SIG-M5 treated with dmso at 0.1 percent for 504 hours (cell line): ENCODE results near the gene MRE11.
"Not testable (repeated sequence)": the region's sequence is repeated elsewhere in the genome, so short reads cannot be mapped to it uniquely, and the experiment has no call there.

Source experiments
- DNase-seq: peaks from one replicate; lab custom pipeline; 2025; ENCODE audit not compliant: unreplicated experiment; lab: John Stamatoyannopoulos, UW

Gene MRE11

GRCh38 chr11:94507485-94507884 lies 13.8 kb upstream of the MRE11 start:
- DNase-seq: peak; percentile 63

GRCh38 chr11:94506513-94506912 lies 12.9 kb upstream of the MRE11 start:
- DNase-seq: not testable (repeated sequence)

- peak; percentile 54 for DNase-seq
These were observed 11.1 kb upstream of the MRE11 start for GRCh38 chr11:94504689-94505293.

GRCh38 chr11:94501522-94501921 lies 7.9 kb upstream of the MRE11 start:
- DNase-seq: no peak

GRCh38 chr11:94500181-94500580 lies 6.5 kb upstream of the MRE11 start:
- DNase-seq: no peak

GRCh38 chr11:94494126-94494680 lies 559 bp upstream of the MRE11 start:
- DNase-seq: peak; percentile 34

GRCh38 chr11:94486068-94486467 lies 7.6 kb downstream of the MRE11 start:
- no peak for DNase-seq

- DNase-seq: no peak
These were observed 12.3 kb downstream of the MRE11 start for GRCh38 chr11:94481342-94481741.

- DNase-seq: no peak
These were observed 16.0 kb downstream of the MRE11 start for GRCh38 chr11:94477624-94478023.

- DNase-seq: peak; percentile 92
These were observed 20.5 kb downstream of the MRE11 start for GRCh38 chr11:94472916-94473799.

- DNase-seq: no peak
These were observed 24.2 kb downstream of the MRE11 start for GRCh38 chr11:94469416-94469815.

GRCh38 chr11:94459576-94459975 lies 34.1 kb downstream of the MRE11 start:
- no peak for DNase-seq

- no peak for DNase-seq
These were observed 36.3 kb downstream of the MRE11 start for GRCh38 chr11:94457118-94458029.

- no peak for DNase-seq
These were observed 37.8 kb downstream of the MRE11 start for GRCh38 chr11:94455861-94456260.

- DNase-seq: no peak
These were observed 39.3 kb downstream of the MRE11 start for GRCh38 chr11:94454301-94454700.

GRCh38 chr11:94452988-94453387 lies 40.7 kb downstream of the MRE11 start:
- no peak for DNase-seq

- no peak for DNase-seq
These were observed 43.6 kb downstream of the MRE11 start for GRCh38 chr11:94450048-94450447.

- peak; percentile 25 for DNase-seq
These were observed 44.2 kb downstream of the MRE11 start for GRCh38 chr11:94449437-94449836.

- DNase-seq: no peak
These were observed 44.6 kb downstream of the MRE11 start for GRCh38 chr11:94449029-94449428.

- no peak for DNase-seq
These were observed 46.5 kb downstream of the MRE11 start for GRCh38 chr11:94447149-94447548.

- DNase-seq: no peak
These were observed 48.0 kb downstream of the MRE11 start for GRCh38 chr11:94445641-94446040.
